DOHH2 (cell line): ENCODE measurements around the gene SMYD2.

Source experiments
- H3F3A ChIP-seq: fragments of 200-600 bp; sonication (generic), shearing (Covaris generic); 2 replicates; pipeline ENCODE4 v1.6.0; 2016; ENCODE audit warnings: antibody characterized with exemption, mild to moderate bottlenecking; ENCODE audit not compliant: control insufficient read depth, insufficient read depth
- H3K27ac ChIP-seq: fragments of 200-600 bp; sonication (generic); 2 replicates; pipeline ENCODE4 v1.5.1; 2014; ENCODE audit warnings: low read depth, mild to moderate bottlenecking, low read length, moderate library complexity
- H3K27me3 ChIP-seq: fragments of 200-600 bp; sonication (generic); 2 replicates; pipeline ENCODE4 v1.6.1; 2014; ENCODE audit warnings: mild to moderate bottlenecking, low read length, mixed read lengths; ENCODE audit not compliant: control insufficient read depth
- H3K36me3 ChIP-seq: fragments of 200-600 bp; sonication (generic); 2 replicates; pipeline ENCODE4 v1.6.1; 2014; ENCODE audit warnings: mild to moderate bottlenecking, low read length, moderate library complexity, mixed read lengths; ENCODE audit not compliant: control insufficient read depth
- H3K4me1 ChIP-seq: fragments of 200-600 bp; sonication (generic); 2 replicates; pipeline ENCODE4 v1.6.1; 2014; ENCODE audit warnings: mild to moderate bottlenecking, low read length, mixed read lengths; ENCODE audit not compliant: control insufficient read depth
- H3K4me2 ChIP-seq: fragments of 200-600 bp; sonication (generic); 2 replicates; pipeline ENCODE4 v1.6.0; 2014; ENCODE audit warnings: mild to moderate bottlenecking, low read length, moderate library complexity
- H3K4me3 ChIP-seq: fragments of 200-600 bp; sonication (generic); 2 replicates; pipeline ENCODE4 v1.5.1; 2014; ENCODE audit warnings: mild to moderate bottlenecking, low read length, mixed read lengths
- H3K79me2 ChIP-seq: fragments of 200-600 bp; sonication (generic); 2 replicates; pipeline ENCODE4 v1.6.1; 2014; ENCODE audit warnings: mild to moderate bottlenecking, low read length, mixed read lengths; ENCODE audit not compliant: control insufficient read depth
- H3K9me2 ChIP-seq: fragments of 200-600 bp; sonication (generic); replicated peaks from 2 replicates; pipeline ENCODE4 v1.6.1; 2014; ENCODE audit warnings: mild to moderate bottlenecking, low read length, mixed read lengths; ENCODE audit not compliant: control insufficient read depth
- H3K9me3 ChIP-seq: fragments of 200-600 bp; sonication (generic); 2 replicates; pipeline ENCODE4 v1.6.1; 2014; ENCODE audit warnings: antibody characterized with exemption, low read length, mixed read lengths; ENCODE audit not compliant: control insufficient read depth, insufficient read depth
- H4K20me1 ChIP-seq: fragments of 200-600 bp; sonication (generic); 2 replicates; pipeline ENCODE4 v1.6.0; 2014; ENCODE audit warnings: low read depth, mild to moderate bottlenecking, antibody characterized with exemption, low read length, moderate library complexity; ENCODE audit not compliant: control insufficient read depth, insufficient read depth
- EZH2phosphoT487 ChIP-seq: fragments of 200-600 bp; sonication (generic); IDR thresholded peaks from 2 replicates; pipeline ENCODE4 v1.6.1; 2017; ENCODE audit warnings: borderline replicate concordance, mild to moderate bottlenecking, antibody characterized with exemption, low read length, moderate library complexity, mixed read lengths
- TF ChIP-seq, protein P1 (sequence below): fragments of 200-600 bp; sonication (generic); IDR thresholded peaks from one replicate; pipeline ENCODE4 v1.5.1; 2014; ENCODE audit warnings: antibody characterized with exemption, mild to moderate bottlenecking, low read depth, low read length; ENCODE audit not compliant: poor library complexity, severe bottlenecking

Gene SMYD2

DNA sequence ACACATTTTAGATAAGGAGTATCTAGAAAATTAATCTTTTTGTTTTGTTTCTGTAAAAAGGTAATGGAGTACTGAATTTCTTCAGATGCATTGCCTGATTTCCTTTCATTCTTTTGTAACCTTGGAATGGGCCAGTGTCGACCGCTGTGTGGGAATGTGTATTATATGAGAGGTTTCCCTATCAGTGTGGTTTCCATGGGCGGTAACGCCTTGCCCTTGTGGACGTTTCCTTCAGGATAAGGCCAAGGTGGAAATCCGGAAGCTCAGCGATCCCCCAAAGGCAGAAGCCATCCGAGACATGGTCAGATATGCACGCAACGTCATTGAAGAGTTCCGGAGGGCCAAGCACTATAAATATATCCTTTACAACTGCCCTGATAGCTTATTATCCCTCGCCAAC is 49.8 kb downstream of the SMYD2 start:
- H3K36me3 ChIP-seq: peaks cover 3% of the 10 kb centered on the region; the same call in 1 of the 2 replicates

DNA sequence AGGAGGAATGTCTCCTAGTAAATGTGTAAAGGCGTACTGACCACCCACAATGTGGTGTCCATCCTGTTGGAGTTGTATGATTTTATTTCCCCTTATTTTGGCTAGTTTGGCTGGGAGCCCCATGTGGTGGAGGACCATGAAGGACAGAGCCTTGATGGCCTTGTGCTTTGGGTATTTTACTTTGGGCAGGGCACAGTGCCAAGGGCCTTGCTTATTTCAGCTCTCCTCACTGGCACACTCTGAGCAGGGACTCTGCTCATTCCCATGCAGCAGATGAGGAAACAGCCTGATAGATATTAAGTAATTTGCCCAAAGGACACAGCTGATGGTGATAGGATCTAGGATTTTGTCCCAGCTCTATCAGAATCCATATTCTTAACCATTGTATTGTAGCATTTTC is 50.2 kb downstream of the SMYD2 start:
- Histone ChIP-seq H3K4me2 (no peak overlapping the region), H3F3A (no peaks in the 10 kb centered on the region), H3K9me3 (no peaks in the 10 kb centered on the region), H3K4me1 (no peaks in the 10 kb centered on the region), H3K27ac (no peak overlapping the region), H3K27me3 (no peaks in the 10 kb centered on the region), H3K36me3 (peaks cover 3% of the 10 kb centered on the region; the same call in 1 of the 2 replicates), H4K20me1 (no peaks in the 10 kb centered on the region), H3K79me2 (no peaks in the 10 kb centered on the region), H3K9me2 (no peaks in the 10 kb centered on the region), H3K4me3 (no peak overlapping the region)
- TF ChIP-seq, protein P1, sequence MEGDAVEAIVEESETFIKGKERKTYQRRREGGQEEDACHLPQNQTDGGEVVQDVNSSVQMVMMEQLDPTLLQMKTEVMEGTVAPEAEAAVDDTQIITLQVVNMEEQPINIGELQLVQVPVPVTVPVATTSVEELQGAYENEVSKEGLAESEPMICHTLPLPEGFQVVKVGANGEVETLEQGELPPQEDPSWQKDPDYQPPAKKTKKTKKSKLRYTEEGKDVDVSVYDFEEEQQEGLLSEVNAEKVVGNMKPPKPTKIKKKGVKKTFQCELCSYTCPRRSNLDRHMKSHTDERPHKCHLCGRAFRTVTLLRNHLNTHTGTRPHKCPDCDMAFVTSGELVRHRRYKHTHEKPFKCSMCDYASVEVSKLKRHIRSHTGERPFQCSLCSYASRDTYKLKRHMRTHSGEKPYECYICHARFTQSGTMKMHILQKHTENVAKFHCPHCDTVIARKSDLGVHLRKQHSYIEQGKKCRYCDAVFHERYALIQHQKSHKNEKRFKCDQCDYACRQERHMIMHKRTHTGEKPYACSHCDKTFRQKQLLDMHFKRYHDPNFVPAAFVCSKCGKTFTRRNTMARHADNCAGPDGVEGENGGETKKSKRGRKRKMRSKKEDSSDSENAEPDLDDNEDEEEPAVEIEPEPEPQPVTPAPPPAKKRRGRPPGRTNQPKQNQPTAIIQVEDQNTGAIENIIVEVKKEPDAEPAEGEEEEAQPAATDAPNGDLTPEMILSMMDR: no peak
- no peak for TF ChIP-seq EZH2phosphoT487

More for the DNA sequence above, 49.8 kb downstream of the SMYD2 start:
- H3K4me3 ChIP-seq: no peak overlapping the region
- no peaks in the 10 kb centered on the region for H3K79me2 ChIP-seq
- TF ChIP-seq, protein P1: no peak
- no peak for TF ChIP-seq EZH2phosphoT487
- H4K20me1 ChIP-seq: no peaks in the 10 kb centered on the region
- no peaks in the 10 kb centered on the region for H3K9me3 ChIP-seq
- no peaks in the 10 kb centered on the region for H3K9me2 ChIP-seq
- no peak overlapping the region for H3K27ac ChIP-seq
- H3K4me1 ChIP-seq: no peaks in the 10 kb centered on the region
- no peak overlapping the region for H3K4me2 ChIP-seq
- H3F3A ChIP-seq: no peaks in the 10 kb centered on the region
- H3K27me3 ChIP-seq: no peaks in the 10 kb centered on the region

DNA sequence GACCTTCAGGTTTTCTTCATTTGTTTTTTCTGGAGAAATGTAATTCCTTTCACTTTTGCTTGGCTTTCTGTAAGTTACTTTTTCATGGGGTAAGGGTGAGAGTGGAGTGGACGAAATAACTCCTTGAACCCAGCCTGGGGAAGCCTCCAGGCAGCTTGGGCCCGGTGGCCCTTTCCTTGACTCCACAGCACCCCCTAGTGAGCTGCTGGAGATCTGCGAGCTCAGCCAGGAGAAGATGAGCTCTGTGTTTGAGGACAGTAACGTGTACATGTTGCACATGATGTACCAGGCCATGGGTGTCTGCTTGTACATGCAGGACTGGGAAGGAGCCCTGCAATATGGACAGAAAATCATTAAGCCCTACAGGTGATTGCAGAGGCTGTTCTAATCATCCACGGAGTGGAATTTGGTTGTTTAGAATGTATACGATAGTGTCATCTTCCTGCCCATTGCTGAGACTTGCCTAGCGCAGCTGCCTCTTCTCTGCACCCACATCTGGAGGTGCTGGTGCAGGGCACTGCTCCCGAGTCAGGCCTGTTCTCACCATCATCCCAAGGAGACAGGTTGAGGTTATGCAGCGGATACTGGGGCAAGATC is 51.0 kb downstream of the SMYD2 start:
- Histone ChIP-seq H3K4me2 (no peak overlapping the region), H3K79me2 (no peaks in the 10 kb centered on the region)

More for the DNA sequence above, 51.0 kb downstream of the SMYD2 start:
- Histone ChIP-seq H3F3A (no peaks in the 10 kb centered on the region), H3K9me3 (no peaks in the 10 kb centered on the region), H4K20me1 (no peaks in the 10 kb centered on the region), H3K36me3 (peaks cover 3% of the 10 kb centered on the region; the same call in 1 of the 2 replicates), H3K27me3 (no peaks in the 10 kb centered on the region), H3K9me2 (no peaks in the 10 kb centered on the region), H3K4me1 (no peaks in the 10 kb centered on the region), H3K4me3 (no peak overlapping the region), H3K27ac (no peak overlapping the region)
- TF ChIP-seq EZH2phosphoT487: no peak
- TF ChIP-seq, protein P1: peak; percentile 82
